Measurements from ENCODE around the gene CTDP1. TPM values are rescaled to one million over a fixed set of nuclear protein-coding genes. Genes with fewer than 3 reads are reported as not detected.

CTDP1 gene
- total and polyA plus RNA-seq, 12 donors = 3.8 to 23.9 (median 15.8) TPM

DNA sequence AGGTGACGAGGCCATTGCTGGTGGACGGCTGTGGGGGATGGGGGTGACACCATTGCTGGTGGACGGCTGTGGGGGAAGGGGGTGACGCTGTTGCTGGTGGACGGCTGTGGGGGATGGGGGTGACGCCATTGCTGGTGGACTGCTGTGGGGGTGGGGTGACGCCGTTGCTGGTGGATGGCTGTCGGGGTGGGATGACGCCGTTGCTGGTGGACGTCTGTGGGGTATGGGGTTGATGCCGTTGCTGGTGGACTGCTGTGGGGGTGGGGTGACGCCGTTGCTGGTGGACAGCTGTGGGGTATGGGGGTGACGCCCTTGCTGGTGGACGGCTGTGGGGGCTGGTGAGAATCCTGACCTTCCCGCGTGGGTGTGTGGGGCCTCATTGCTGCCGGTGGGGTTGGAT lies 47.1 kb downstream of the CTDP1 start:
- H3K27me3 ChIP-seq = no peaks in the 10 kb centered on the region
- WGBS, 4 donors = 90 to 97% (median 96%) methylated on average over 19 to 20 of the region's 20 CpGs
- DNase-seq = no peak
- H3K36me3 ChIP-seq (replicated peaks in 1 of 2) = peaks cover 0 to 8% of the 10 kb centered on the region in 2 donors
- H3K9me3 ChIP-seq (replicated peaks in 1 of 3) = peaks cover 0 to 3% (median 0%) of the 10 kb centered on the region in 3 donors
- no peak for TF ChIP-seq POLR2A (IDR thresholded peaks at IDR 0.05)
- no peak overlapping the region for H3K27ac ChIP-seq
- intact Hi-C loops (cut with DNase I) = loop anchor here in 1 of 2 donors (10.0 kb wide), 1 partner anchor 188 kb away; no protein-coding TSS in a partner anchor
- no peaks in the 10 kb centered on the region for H3K4me1 ChIP-seq (replicated peaks in 1 of 2)
- H3K4me3 ChIP-seq = no peak overlapping the region

DNA sequence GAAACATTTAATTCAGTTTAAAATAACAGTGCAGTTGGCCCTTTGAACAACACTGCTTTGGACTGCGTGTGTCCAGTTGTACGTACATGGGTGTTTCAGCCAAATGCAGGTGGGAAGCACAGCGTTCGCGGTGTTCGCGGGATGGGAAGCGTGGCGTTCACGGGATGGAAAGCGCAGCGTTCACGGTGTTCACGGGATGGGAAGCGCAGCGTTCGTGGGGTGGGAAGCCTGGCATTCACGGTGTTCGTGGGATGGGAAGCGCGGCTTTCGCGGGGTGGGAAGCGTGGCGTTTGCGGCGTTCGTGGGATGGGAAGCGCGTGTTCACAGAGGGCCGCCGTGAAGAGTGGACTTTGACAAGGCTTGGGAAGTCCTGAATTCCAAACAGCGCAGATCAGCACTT lies 47.6 kb downstream of the CTDP1 start:
- intact Hi-C loops (cut with DNase I) = loop anchor here in 1 of 2 donors (10.0 kb wide), 1 partner anchor 188 kb away; no protein-coding TSS in a partner anchor
- no peaks in the 10 kb centered on the region for H3K27me3 ChIP-seq
- no peaks in the 10 kb centered on the region for H3K4me1 ChIP-seq (replicated peaks in 1 of 2)
- 94 to 99% (median 97%) methylated on average over 33 of the region's 33 CpGs for WGBS, 4 donors
- peaks cover 0 to 8% of the 10 kb centered on the region in 2 donors for H3K36me3 ChIP-seq (replicated peaks in 1 of 2)
- no peak overlapping the region for H3K27ac ChIP-seq
- H3K9me3 ChIP-seq (replicated peaks in 1 of 3) = peaks cover 0 to 7% (median 3%) of the 10 kb centered on the region in 3 donors
- DNase-seq = no peak
- TF ChIP-seq, protein P1, sequence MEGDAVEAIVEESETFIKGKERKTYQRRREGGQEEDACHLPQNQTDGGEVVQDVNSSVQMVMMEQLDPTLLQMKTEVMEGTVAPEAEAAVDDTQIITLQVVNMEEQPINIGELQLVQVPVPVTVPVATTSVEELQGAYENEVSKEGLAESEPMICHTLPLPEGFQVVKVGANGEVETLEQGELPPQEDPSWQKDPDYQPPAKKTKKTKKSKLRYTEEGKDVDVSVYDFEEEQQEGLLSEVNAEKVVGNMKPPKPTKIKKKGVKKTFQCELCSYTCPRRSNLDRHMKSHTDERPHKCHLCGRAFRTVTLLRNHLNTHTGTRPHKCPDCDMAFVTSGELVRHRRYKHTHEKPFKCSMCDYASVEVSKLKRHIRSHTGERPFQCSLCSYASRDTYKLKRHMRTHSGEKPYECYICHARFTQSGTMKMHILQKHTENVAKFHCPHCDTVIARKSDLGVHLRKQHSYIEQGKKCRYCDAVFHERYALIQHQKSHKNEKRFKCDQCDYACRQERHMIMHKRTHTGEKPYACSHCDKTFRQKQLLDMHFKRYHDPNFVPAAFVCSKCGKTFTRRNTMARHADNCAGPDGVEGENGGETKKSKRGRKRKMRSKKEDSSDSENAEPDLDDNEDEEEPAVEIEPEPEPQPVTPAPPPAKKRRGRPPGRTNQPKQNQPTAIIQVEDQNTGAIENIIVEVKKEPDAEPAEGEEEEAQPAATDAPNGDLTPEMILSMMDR (IDR thresholded peaks at IDR 0.05) = no peak
- no peak for TF ChIP-seq POLR2A (IDR thresholded peaks at IDR 0.05)
- no peak overlapping the region for H3K4me3 ChIP-seq

DNA sequence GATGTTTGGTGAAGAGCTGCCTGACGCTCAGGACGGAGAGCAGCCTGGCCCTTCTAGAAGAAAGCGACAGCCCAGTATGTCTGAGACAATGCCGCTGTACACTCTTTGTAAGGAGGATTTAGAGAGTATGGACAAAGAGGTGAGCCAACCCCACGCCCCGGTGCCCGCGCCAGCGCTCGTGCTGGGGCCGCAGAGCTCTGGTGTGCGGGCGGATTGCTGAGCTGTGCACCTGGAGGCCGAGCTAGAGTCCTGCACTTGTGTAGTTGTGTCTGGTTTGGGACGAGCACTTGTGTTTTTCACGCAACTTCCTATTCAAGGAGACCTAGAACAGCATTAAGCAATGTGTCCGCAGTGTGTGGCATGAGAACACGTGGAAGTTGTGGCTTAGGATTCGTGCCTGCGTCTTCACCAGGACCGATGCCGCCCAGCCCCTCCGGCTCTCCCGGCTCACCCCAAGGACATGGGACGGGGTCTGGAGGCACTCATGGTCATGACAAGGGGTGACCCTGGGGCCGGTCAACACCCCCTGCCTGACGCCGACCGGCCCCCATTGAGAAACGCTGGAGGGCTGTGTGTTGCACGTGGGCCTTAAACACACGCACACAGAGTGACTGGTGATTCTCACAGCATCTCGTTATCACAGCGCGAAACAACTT lies 49.5 kb downstream of the CTDP1 start:
- Histone ChIP-seq H3K27me3 (no peaks in the 10 kb centered on the region), H3K4me3 (no peak overlapping the region), H3K9me3 (replicated peaks in 1 of 3) (peaks cover 0 to 22% (median 3%) of the 10 kb centered on the region in 3 donors), H3K4me1 (replicated peaks in 1 of 2) (no peaks in the 10 kb centered on the region), H3K27ac (no peak overlapping the region), H3K36me3 (replicated peaks in 1 of 2) (peaks cover 0 to 12% of the 10 kb centered on the region in 2 donors)
- WGBS, 4 donors = 96 to 98% (median 97%) methylated on average over 28 to 35 of the region's 35 CpGs
- DNase-seq = no peak
- intact Hi-C loops (cut with DNase I) = loop anchor here in 1 of 2 donors (10.0 kb wide), 1 partner anchor 186 kb away; no protein-coding TSS in a partner anchor
- TF ChIP-seq, protein P1 (IDR thresholded peaks at IDR 0.05) = no peak
- TF ChIP-seq POLR2A (IDR thresholded peaks at IDR 0.05) = no peak

DNA sequence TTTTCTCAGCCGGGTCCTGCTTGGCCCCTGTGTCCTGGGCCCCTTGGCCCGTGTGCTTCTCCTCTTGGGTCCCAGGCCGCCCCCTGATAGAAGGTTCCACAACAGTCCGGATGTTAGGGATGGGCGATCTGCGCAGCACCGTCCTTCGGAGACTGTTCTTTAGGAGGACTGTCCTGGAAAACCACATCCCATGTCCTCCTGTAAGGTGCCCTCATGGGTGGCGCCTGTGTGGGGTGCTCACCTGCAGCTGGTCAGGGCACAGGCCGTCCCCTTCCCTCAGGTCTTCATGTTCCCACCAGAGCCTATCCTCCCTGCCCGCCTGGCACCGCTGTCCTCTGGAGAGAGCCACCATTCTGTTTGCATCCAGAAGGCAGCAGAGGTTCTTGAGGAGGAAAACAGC lies 50.0 kb downstream of the CTDP1 start:
- H3K36me3 ChIP-seq (replicated peaks in 1 of 2) = peaks cover 0 to 12% of the 10 kb centered on the region in 2 donors
- intact Hi-C loops (cut with DNase I) = loop anchor here in 1 of 2 donors (10.0 kb wide), 1 partner anchor 185 kb away; no protein-coding TSS in a partner anchor
- TF ChIP-seq, protein P1 (IDR thresholded peaks at IDR 0.05) = no peak
- no peak for TF ChIP-seq POLR2A (IDR thresholded peaks at IDR 0.05)
- 93 to 100% (median 98%) methylated on average over 8 to 12 of the region's 12 CpGs for WGBS, 4 donors
- no peak overlapping the region for H3K27ac ChIP-seq
- no peaks in the 10 kb centered on the region for H3K27me3 ChIP-seq
- DNase-seq = no peak
- peaks cover 0 to 22% (median 3%) of the 10 kb centered on the region in 3 donors for H3K9me3 ChIP-seq (replicated peaks in 1 of 3)
- no peak overlapping the region for H3K4me3 ChIP-seq
- no peaks in the 10 kb centered on the region for H3K4me1 ChIP-seq (replicated peaks in 1 of 2)

Measured in adrenal gland (tissue), 12 donors.